HL-60 (cell line): ENCODE measurements around the gene YY1.

ENCODE experiments used
- DNase-seq, 2 experiments: peaks; one replicate each; pipeline ENCODE4 v3.0.0-alpha.2; 2010 to 2020; ENCODE audit warnings: low read depth in 1 of 2, low spot score in 1 of 2
- H3K27ac ChIP-seq: fragments of 250-450 bp; sonication (Bioruptor Pico); replicated peaks from 2 replicates; pipeline ENCODE4 v1.5.1; 2020; ENCODE audit warnings: mild to moderate bottlenecking, moderate library complexity
- H3K27me3 ChIP-seq: fragments of 250-450 bp; sonication (Bioruptor Pico); 2 replicates; pipeline ENCODE4 v1.5.1; 2021; ENCODE audit warnings: mild to moderate bottlenecking, moderate library complexity; ENCODE audit not compliant: insufficient read depth, poor library complexity, severe bottlenecking
- H3K4me3 ChIP-seq: replicated peaks from 2 replicates; pipeline ENCODE4 v1.5.1; 2011; ENCODE audit warnings: mild to moderate bottlenecking, control low read depth, low read length; ENCODE audit not compliant: insufficient read depth
- CTCF ChIP-seq: IDR thresholded peaks from one replicate; pipeline ENCODE4 v1.5.1; 2011; ENCODE audit warnings: low read length, control low read depth, inconsistent platforms; ENCODE audit not compliant: insufficient read depth
- GABPA ChIP-seq: IDR thresholded peaks from 2 replicates; pipeline ENCODE4 v1.6.1; 2012; ENCODE audit warnings: low read depth
- POLR2AphosphoS5 ChIP-seq: IDR thresholded peaks from 2 replicates; pipeline ENCODE4 v1.6.1; 2012; ENCODE audit warnings: low read depth
- REST ChIP-seq: IDR thresholded peaks from 2 replicates; pipeline ENCODE4 v1.6.1; 2012; ENCODE audit warnings: low read depth; ENCODE audit not compliant: insufficient replicate concordance
- SPI1 ChIP-seq: IDR thresholded peaks from 2 replicates; pipeline ENCODE4 v1.6.1; 2012; ENCODE audit warnings: low read depth, mild to moderate bottlenecking, borderline replicate concordance

Gene YY1

GRCh38 chr14:100212476-100213333, 26.2 kb upstream of the YY1 start:
- Histone ChIP-seq H3K4me3 (no peak overlapping the region), H3K27ac (no peak overlapping the region)
- no peak for TF ChIP-seq GABPA
- TF ChIP-seq REST = no peak
- no peak for TF ChIP-seq CTCF
- no peak for TF ChIP-seq SPI1
- TF ChIP-seq POLR2AphosphoS5 = no peak

GRCh38 chr14:100213587-100213955, 25.4 kb upstream of the YY1 start:
- TF ChIP-seq SPI1 (no peak), POLR2AphosphoS5 (no peak), REST (no peak), GABPA (no peak), CTCF (no peak)
- peak overlapping the region; percentile 96 for H3K27ac ChIP-seq
- no peaks in the 10 kb centered on the region for H3K27me3 ChIP-seq
- DNase-seq = no peak
- H3K4me3 ChIP-seq = peak overlapping the region; percentile 60

More at GRCh38 chr14:100212476-100213333, 26.2 kb upstream of the YY1 start:
- H3K27me3 ChIP-seq = no peaks in the 10 kb centered on the region
- DNase-seq = no peak

- DNase-seq = peak; percentile 84 to 90
- Histone ChIP-seq H3K27ac (peak overlapping the region; percentile 96), H3K27me3 (no peaks in the 10 kb centered on the region), H3K4me3 (peak overlapping the region; percentile 60)
- TF ChIP-seq CTCF (no peak), REST (peak; percentile 43), POLR2AphosphoS5 (peak; percentile 92)
Measured at GRCh38 chr14:100213956-100214769, 24.8 kb upstream of the YY1 start.
